HEK293T (cell line): ENCODE results near the gene HSD11B1L.

Source experiments
- BHLHE40 ChIP-seq: fragments of 450-650 bp; IDR thresholded peaks from 2 replicates; pipeline ENCODE4 v1.6.1; 2016; ENCODE audit warnings: mild to moderate bottlenecking, moderate library complexity, borderline replicate concordance
- ELF4 ChIP-seq: fragments of 450-650 bp; IDR thresholded peaks from 2 replicates; pipeline ENCODE4 v1.6.1; 2017; ENCODE audit warnings: antibody characterized with exemption
- FOXK2 ChIP-seq: fragments of 450-650 bp; IDR thresholded peaks from 2 replicates; pipeline ENCODE4 v1.6.1; 2016; ENCODE audit warnings: mild to moderate bottlenecking
- FOXM1 ChIP-seq: fragments of 450-650 bp; IDR thresholded peaks from 2 replicates; pipeline ENCODE4 v1.6.1; 2017; ENCODE audit warnings: mild to moderate bottlenecking, borderline replicate concordance
- L3MBTL2 ChIP-seq: fragments of 450-650 bp; conservative IDR thresholded peaks from 2 replicates; pipeline ENCODE4 v1.6.1; 2016; ENCODE audit warnings: mild to moderate bottlenecking
- NFRKB ChIP-seq: fragments of 450-650 bp; IDR thresholded peaks from 2 replicates; pipeline ENCODE4 v1.6.1; 2016; ENCODE audit warnings: mild to moderate bottlenecking, moderate library complexity
- TARDBP ChIP-seq: fragments of 450-650 bp; IDR thresholded peaks from 2 replicates; pipeline ENCODE4 v1.6.1; 2016
- ZNF384 ChIP-seq: fragments of 450-650 bp; IDR thresholded peaks from 2 replicates; pipeline ENCODE4 v1.6.1; 2016

GRCh38 chr19:5705552-5705951 lies 24.7 kb downstream of the HSD11B1L start:
- no peak for TF ChIP-seq FOXK2
- TF ChIP-seq NFRKB, result no peak
- TF ChIP-seq FOXM1, result no peak
- TF ChIP-seq ELF4, result no peak
- TF ChIP-seq BHLHE40, result no peak
- no peak for TF ChIP-seq ZNF384
- TF ChIP-seq L3MBTL2, result no peak
- no peak for TF ChIP-seq TARDBP
